RPMI7951 (cell line): ENCODE measurements around the gene RNF144B. TPM values are rescaled to one million over a fixed set of nuclear protein-coding genes. Genes with fewer than 3 reads are reported as not detected.
A peak's percentile ranks its signal among the peaks of the same experiment; 100 is the strongest.

Experiments used
- DNase-seq: peaks from one replicate; pipeline ENCODE4 v3.0.0-alpha.2; 2012; ENCODE audit warnings: low read depth
- total RNA-seq: library from RNA; depleted of rRNA; stranded (reverse); fragments of >200 nt; shearing (Covaris generic); gene quantifications from 2 replicates; pipeline ENCODE4 v1.2.3, GENCODE V29; 2014

The RNF144B gene
- total RNA-seq, 1 experiment from 2014 or later = not detected

DNA sequence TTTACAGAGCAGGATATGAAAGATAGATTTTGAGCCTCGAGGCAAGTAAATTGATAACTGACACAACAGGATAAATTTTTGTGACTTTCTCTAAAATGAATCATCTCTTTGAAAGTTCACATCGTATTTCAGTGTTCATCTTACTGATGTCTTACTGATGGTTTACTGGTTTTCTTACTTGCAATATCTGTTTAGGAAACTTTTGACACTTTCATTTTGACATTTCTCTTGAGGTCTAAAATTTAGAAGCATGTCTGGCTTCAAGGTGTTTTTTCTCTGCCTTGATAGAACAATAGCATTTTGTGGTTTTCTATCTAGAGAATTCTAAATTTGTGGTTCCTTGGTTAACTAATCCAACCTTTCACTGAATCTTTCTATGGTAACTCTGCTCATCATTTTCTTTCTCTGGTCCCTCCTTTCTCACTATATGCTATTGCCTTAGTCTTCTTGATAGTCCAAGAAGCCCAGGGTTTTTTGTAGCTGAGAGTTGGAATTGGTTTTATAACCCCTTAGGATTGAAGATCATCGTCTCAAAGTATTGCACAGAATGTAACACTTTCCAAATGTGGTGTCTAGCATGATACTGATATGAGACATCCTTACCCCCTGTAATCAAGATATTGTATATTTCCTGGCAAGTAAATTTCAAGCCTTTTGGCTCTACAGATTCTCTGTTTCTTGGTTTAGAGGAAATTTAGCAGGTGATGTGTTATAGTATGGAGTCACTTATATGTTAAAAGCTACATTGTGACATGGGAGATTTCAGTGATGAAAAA, 98.7 kb downstream of the RNF144B start:
- DNase-seq = no peak

DNA sequence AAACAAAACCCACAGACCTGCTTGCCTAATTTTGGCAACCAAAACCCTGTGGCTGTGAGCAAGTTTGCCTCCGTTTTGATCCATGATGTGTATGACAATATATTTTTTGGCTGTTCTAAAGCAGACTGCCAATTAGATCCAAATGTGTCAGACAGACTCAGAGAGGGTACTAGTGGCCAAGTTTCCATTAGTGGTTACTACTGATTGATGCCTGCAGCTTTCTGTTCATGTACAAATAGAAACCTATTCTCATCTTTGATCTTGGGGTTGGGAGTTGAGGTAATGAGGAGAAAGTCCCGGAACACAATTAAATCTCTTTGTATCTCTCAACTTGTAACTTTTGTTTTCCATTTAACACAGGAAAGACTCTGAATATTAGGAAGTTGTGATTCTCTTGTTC, 100.9 kb downstream of the RNF144B start:
- DNase-seq = no peak

DNA sequence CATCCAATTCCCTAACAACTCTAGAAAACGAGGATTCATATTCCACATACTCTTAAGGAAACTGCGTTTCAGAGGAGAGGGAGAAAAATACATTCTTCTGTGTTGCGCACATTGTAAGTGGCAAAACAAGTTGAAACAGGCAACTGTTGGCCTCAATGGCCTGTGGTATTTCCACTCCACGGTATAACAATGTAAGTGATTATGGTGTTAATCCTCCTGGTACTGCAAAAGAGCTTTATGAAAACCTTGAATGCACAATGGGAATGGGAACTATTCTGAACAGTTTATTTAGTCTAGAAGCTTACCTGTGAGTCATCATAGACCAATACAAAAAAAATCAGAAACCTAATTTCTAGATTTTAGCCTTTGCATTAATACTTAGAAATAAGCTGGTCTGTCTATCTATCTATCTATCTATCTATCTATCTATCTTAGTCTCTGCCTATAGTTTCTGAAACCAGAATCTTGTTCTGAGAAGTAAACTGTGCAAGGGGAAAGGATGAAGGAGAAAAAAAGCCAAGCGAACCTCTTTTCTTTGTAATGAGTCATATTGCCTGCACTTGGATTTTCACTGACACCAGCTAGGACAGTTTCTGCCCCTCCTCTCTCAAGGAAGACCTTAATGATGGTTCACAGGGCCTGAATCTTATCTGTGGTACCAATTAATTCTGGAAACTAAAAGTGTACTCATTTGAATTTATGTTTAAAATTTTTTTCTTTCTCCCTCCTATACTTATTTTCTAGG, 101.5 kb downstream of the RNF144B start:
- no peak for DNase-seq

DNA sequence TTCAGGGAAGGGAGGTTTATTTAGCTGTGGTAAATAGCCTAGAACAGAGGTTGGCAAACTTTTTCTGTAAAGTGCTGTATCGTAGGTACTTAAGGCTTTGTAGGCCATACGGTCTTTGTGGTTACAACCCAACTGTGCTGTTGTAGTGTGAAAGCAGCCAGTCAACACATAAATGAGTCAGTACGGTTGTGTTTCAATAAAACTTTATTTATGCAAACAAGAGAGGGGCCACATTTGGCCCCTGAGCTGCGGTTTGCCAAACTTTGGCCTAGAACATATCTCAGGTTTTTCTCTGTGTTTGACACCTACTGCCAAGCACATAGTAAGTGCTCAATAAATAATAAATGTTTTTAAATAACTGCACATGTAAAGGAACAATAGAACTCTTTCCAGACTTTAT, 102.2 kb downstream of the RNF144B start:
- no peak for DNase-seq

DNA sequence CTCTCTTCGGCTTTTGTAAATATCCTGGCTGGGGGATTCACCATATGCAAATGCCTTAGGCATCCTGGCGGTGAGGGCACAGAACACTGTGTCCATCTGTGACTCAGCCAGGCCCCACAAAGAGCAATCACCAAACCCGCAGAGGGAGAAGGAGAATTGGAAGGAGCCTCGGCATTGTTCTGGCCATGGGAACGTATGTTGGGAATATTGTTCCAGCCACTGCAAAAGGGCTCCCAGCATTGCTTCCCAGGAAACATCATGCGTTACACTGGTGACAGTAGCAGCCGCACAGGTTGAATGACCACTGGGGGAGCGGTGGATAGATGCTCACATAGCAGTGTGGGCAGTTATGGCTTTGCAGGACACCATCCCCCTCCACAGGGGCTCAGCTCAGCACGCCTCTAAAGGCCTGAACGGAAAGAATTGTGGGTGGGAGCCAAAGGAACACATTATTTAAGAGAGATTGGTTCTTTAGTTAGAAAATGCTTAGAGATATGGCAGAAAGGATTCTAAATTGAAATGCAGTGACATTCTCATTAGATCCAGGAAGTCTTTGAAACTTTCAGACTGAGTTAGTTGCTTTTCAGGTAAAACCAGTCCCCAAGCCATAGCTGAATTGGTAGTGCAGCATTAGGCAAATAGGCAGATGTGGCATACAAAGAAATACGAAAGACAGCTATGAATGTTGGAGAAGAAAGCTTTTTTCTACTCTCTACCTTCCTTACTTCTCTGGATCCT, 104.3 kb downstream of the RNF144B start:
- DNase-seq = no peak

DNA sequence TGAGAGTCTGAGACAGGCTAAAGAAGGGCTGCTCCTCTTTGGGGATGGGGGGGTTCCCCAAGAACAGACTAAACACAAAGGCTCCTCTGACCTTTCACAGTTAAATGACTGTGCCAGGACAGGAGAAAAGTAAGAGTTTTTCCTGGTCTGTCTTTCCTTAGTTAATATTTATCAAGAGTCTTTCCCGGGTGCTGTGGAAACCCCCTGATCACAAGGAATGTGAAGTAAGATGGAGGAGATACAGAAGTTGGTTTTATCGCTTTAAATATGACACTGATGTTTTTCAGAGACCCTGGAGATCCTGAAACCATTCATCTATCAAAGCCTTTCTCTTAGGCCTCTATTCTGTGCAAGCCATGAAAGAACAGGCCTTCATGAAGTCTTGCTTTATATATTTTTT, 105.8 kb downstream of the RNF144B start:
- no peak for DNase-seq

DNA sequence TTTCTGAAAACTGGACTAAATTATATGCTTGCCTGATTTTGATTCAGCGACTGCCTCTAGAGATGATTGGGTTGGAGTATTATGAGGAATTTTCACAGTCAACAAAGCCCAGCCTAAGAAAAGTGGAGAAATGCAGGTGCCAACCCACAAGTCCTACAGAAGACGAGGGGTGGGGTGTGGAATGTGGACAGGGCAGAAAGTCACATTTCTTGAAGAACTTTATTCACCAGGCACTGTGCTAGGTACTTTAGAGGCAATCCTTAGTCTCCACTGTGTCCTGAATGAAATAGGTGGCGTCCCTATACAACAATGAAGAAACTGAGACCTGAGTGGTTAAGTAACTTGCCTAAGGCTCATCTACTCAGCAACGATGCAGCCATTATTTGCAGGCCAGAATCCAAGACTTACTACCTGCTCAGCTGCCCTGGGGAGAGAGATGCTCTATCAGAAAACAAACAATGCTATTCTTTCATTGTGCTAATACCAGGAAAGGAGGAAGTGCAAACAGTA, 106.3 kb downstream of the RNF144B start:
- no peak for DNase-seq

DNA sequence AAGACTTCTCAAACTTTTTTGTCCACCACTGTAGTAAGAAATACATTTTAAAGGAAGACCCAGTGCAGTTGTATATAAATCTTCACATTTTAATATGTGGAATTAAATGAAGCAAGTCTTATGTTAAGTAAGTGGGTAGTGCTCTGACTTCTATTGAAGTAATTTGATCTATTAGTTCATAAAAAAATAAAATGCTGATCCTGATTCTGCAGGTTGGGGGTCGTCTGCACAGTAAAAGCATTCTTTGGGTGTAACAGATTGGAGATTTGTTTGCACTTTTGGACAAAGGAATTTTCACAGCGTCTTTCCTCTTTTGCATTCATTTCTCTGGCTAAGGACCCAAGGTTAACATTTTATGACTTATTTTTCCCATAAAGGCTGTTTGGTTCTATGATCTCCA, 106.8 kb downstream of the RNF144B start:
- DNase-seq = no peak

DNA sequence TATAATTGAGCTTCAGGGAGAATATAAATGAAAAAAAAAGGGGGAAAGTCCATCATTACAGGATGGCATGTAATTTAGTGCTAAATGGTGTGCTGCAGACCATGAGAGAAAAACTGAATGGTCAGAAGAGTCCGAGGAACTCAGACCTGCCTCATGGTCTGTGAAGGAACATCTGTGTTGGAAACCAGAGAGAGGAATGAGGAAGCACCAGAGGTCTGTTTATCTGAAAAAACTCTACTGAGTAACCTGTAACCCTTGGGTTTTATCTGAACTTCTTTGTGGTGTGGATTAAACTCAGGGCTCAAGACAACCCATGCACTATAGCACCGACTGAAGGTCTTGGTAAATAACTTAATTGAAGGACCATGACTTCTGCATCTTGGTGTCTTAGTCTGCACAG, 108.1 kb downstream of the RNF144B start:
- no peak for DNase-seq

DNA sequence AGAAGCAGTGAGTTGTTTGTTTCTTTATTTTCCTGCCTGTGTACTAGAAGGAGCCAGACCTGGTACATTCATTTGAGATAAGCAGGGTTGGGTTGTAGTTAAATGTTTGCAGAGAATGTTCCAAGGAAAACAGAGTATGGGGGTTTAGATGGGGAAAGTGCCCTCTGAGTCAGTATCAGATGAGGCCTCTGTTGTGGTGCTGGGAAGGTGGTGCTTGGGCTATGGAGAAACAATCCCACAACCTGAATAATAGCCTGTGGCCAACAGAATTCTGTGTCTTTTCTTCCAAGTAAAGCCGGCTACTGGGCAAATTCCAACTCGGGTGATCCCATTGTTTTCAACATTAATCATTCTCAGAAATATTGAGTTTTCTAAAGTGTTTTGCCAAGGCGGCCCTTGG, 109.3 kb downstream of the RNF144B start:
- no peak for DNase-seq

DNA sequence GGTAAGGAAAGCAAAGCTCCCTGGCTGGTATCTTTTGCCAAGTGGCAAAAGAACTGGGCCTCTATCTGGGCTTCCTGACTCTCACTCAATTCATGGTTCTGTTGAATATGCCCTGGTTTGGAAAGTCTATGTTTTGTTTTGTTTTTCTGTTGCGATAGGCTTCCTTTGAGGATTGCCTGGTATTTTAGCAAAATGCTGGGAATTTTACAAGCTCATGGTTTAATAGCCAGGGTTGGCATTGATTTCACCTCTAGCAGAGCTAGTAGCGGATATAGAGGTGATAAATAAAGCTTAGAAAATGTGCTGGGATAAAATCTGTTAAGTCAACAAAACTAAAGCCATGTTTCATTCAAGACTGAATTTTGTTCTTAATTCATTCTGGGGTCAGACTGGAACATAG, 109.9 kb downstream of the RNF144B start:
- no peak for DNase-seq

DNA sequence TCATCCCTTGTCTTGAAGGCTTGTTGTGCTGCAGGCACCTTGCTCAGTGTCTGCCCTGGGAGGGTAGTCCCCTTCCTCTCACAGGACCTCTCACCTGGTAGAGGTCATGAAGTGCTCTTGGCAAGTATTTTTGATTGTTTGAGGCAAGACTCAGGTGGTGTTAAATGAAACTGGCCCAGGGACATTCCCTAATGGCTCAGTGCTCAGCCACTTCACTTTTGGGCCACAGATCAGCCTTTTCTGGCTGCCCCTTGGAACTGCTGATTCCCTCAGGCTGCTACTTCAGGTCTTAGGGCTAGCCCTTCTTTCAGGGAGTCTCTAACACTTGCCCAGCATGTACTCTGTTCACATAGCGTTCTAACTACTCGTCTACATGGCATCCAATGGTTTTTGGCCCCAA, 111.3 kb downstream of the RNF144B start:
- DNase-seq = no peak

DNA sequence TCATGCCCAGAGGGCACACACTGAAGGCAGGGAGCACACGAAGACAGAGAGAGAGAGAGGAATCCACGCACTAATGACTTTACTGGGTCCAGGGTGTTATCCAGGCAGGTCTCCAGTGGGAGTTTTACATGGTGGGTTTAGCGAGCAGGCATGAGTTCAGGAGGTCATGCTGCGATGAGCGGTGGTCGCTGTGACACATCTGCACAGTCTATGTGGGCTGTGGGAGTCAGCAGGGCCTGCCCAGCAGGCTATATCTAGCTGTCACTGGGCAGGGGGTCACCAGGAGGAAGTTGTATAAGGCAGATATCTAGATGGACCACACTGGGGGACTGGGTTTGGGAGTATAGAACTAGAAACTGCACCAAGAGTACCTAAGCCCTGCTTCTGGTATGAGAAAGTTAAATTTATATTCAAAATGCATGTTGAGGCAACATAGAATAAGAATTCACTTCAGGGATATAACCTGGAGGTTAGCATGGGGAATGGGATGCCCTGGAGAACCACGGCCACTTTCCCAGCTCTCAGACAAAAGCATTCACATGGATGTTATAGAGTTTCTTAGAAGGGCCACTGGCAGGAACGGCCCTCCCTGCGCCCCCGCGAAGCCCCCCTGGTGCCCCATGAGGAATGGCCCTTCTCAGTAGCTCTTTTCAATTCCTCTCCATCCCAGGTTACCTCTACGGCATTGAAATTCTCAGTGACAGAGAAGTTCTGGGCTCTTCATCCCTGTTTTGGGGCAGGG, 113.9 kb downstream of the RNF144B start:
- no peak for DNase-seq

DNA sequence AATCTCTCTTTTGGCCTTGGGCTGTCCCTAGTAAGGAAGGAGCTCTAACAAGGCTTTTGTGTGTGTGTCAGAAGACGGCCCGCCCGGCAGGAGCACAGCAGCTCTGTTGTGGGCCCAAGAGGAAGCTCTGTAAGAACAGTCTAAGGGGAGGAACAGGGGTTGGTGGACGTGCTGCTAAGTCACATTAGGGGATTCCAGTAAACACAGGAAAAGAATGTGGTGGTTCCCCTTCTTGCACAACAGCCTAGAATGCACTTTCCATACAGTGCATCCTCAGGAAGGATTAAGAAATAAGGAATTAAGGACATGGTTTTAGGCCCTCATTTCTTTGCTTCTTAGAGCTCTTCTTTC, 114.5 kb downstream of the RNF144B start:
- DNase-seq = peak; percentile 30

DNA sequence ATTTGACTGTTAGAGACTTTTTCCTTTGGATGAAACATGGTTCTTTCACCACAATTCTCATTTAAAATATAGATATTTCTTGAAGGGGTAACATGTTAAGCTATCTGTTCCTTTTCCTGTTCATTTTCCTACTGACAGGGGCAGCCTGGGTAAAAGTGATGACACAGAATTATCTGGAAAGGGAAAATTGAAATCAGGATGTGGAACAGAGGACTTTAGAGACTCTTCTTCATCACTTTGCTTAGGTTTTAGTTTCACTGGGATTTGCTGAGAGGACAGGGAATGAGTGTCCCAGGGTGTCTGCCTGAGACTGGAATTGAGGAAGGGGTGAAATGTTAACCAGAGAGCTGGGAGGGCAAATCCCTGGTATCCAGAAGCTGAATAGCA, 116.0 kb downstream of the RNF144B start:
- no peak for DNase-seq

DNA sequence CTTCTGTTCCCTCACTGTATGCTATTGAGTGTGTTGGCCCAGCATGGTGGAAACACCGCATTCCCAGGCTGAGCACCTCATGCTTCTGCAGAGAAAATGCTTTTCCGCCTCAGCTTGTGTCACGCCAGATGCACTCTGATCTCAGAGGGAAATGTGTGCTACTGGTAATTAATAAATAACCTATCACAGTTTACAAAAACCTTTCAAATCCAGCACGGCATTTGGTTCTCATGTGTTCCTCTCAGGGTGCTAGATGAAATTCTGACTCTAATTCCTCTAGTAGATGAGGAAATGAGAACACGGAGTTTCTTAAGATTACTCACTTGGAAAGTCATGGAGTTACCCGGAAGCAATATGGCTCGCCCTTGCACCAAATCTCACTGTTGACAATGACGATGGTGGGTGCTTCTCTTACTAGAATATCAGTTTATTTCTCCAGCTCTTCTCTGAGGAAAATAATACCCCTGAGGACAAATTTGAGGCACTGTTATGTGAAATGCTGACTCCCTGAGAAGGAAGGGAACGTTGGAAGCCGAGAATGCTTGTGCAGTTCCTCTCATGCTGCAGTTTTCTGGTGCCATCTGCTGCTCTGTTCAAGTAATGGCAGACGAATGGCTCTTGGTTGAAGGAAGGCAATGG, 116.6 kb downstream of the RNF144B start:
- peak; percentile 72 for DNase-seq

DNA sequence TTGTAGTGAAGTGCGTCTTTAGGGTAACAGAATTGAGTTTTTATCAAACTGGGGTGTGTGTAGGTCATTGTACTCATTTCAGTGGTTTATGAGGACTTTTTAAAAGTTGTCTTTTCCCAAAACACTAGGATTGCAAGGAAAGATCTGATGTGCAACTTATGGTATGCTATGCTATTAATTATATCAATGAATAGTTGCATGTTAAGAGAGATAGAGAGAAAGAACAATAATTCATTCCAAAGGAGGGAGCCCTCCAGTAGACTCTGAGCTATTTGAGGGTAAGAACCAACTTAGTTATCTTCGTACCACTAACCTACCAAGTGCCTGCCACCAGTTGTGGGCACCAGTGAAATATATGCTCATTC, 117.1 kb downstream of the RNF144B start:
- no peak for DNase-seq

DNA sequence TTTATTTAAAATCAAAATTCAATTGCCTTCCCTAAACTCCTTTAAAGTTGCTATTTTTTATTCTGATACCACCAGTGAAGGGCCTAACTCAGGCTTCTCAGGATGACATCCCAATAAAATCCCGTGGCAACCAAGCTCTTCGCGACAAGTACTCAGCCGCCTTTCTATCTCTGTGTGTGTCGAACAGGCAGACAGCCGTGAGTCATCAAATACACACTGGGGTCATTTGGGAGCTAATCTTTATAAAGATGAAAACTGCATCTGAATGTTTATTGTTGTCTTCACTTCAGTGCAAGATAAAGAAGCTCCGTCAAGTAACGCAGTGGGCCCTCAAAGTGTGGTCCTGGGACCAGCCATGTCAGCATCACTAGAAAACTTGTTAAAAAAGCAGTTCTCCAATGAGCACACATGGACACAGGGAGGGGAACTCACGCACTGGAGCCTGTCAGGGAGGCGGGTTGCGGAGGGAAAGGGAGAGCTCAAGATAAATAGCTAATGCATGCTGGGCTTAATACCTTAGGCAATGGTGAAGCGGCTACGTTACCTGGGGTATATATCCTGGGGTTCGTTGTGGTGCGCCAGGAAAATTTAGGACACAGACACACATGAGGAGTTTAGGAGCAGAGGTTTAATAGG, 119.3 kb downstream of the RNF144B start:
- DNase-seq = peak; percentile 15

DNA sequence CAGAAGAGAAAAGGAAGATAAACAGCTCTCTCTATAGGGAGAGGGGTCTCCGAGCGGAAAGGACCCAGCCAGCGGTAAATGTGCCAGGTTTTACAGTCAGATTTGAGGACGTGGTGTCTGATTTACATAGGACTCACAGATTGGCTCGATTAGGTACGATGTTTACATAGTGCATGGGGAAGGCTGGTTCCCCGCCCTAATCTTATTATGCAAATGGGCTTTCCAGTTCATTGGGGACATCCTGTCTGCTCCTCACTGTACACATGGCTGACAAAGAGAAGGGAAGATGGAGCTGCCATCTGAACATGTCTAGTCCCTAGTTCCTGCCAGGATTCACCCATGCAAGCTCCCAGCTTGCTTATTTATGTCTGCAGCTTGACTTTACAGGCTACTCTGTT, 119.9 kb downstream of the RNF144B start:
- no peak for DNase-seq

DNA sequence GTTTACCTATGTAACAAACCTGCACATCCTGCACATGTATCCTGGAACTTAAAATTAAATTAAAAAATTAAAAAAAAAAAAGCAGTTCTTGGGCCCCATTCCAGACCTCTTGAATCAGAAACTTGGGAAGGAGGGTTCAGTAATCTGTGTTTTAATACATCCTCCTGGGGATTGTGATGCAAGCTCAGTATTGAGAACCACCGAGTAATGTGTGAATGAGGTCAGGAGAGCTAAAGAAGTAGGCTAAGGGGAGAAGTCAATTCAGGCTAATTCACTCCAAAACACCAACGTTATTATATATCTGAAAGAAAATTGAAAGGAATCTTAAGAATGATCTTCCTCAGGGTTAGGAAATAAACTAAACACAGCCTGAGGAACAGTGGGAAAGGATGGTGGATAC, 120.4 kb downstream of the RNF144B start:
- DNase-seq = no peak
